HepG2 (cell line): ENCODE results near the gene WDR13. TPM values are rescaled to one million over a fixed set of nuclear protein-coding genes. Genes with fewer than 3 reads are reported as not detected.
A peak's percentile ranks its signal among the peaks of the same experiment; 100 is the strongest.

Experiments used
- ATF7-NPFF ChIP-seq: sonication (generic); formaldehyde crosslinking; IDR thresholded peaks from 2 replicates; pipeline ENCODE4 v1.8.1; 2023; ENCODE audit warnings: mild to moderate bottlenecking, low read depth, missing genetic modification reagents, moderate library complexity
- EP300 ChIP-seq, 3 experiments: sonication (generic) in 1 of 3; formaldehyde crosslinking in 1 of 3; IDR thresholded peaks; 2 replicates each; pipeline versions ENCODE4 v1.5.1 to v1.6.1; 2011 to 2020; ENCODE audit warnings: low read depth in 2 of 3, low read length in 2 of 3, borderline replicate concordance in 1 of 3, improper control_type of control experiment in 1 of 3, mild to moderate bottlenecking in 1 of 3, missing genetic modification reagents in 1 of 3, moderate library complexity in 1 of 3
- PPARG ChIP-seq: conservative IDR thresholded peaks from 2 replicates; pipeline ENCODE4 v1.6.1; 2016; ENCODE audit warnings: missing biosample characterization, missing genetic modification reagents
- SP2 ChIP-seq: sonication (generic); formaldehyde crosslinking; IDR thresholded peaks from 2 replicates; pipeline ENCODE4 v1.5.1; 2020; ENCODE audit warnings: mild to moderate bottlenecking, missing genetic modification reagents
- ZNF138 ChIP-seq: sonication (generic); formaldehyde crosslinking; IDR thresholded peaks from 2 replicates; pipeline ENCODE4 v1.5.0; 2020; ENCODE audit warnings: mild to moderate bottlenecking, low read depth, missing genetic modification reagents
- ZNF446 ChIP-seq: sonication (generic); formaldehyde crosslinking; IDR thresholded peaks from 2 replicates; pipeline ENCODE4 v1.5.0; 2020; ENCODE audit warnings: mild to moderate bottlenecking, missing genetic modification reagents
- ZNF629 ChIP-seq: sonication (generic); formaldehyde crosslinking; conservative IDR thresholded peaks from 2 replicates; pipeline ENCODE4 v1.5.0; 2020; ENCODE audit warnings: missing genetic modification reagents
- polyA plus RNA-seq, 8 experiments: library from polyadenylated mRNA; depleted of rRNA in 3 of 8; stranded (reverse) in 7 of 8; unstranded in 1 of 8; fragments of >200 nt; fragmentation: Illumina TruSeq in 4 of 8; extraction: Trizol in 4 of 8; gene quantifications; 2 replicates each; pipeline versions ENCODE4 v1.2.1 to v1.2.3, GENCODE V29; 2011 to 2016; ENCODE audit warnings: low read depth in 4 of 8, missing spikeins in 1 of 8, mixed read lengths in 1 of 8; ENCODE audit not compliant: insufficient read depth in 1 of 8
- total RNA-seq, 5 experiments: library from RNA; depleted of rRNA; stranded (reverse); fragments of >200 nt; fragmentation: Illumina TruSeq; extraction: Trizol; gene quantifications; 2 replicates each; pipeline ENCODE4 v1.2.3, GENCODE V29; 2016; ENCODE audit warnings: low read depth in 1 of 5
- TF ChIP-seq, protein P1 (sequence below): sonication (generic); formaldehyde crosslinking; IDR thresholded peaks from 2 replicates; pipeline ENCODE4 v1.5.0; 2020; ENCODE audit warnings: mild to moderate bottlenecking, missing genetic modification reagents, moderate library complexity
- TF ChIP-seq, protein P2 (sequence below): sonication (generic); formaldehyde crosslinking; IDR thresholded peaks from 2 replicates; pipeline ENCODE4 v1.8.0; 2022; ENCODE audit warnings: mild to moderate bottlenecking, missing genetic modification reagents
- TF ChIP-seq, protein P3 (sequence below): sonication (generic); formaldehyde crosslinking; IDR thresholded peaks from 2 replicates; pipeline ENCODE4 v1.4.0; 2020; ENCODE audit warnings: mild to moderate bottlenecking, missing genetic modification reagents
- TF ChIP-seq, protein P4 (sequence below): sonication (generic); formaldehyde crosslinking; IDR thresholded peaks from 2 replicates; pipeline ENCODE4 v1.5.1; 2020; ENCODE audit warnings: mild to moderate bottlenecking, missing genetic modification reagents, moderate library complexity
- TF ChIP-seq, protein P5 (sequence below), 2 experiments: fragments of 450-650 bp in 1 of 2; sonication (generic) in 1 of 2; formaldehyde crosslinking; IDR thresholded peaks; 2 replicates each; pipeline versions ENCODE4 v1.5.0 to v1.8.0; 2020 to 2022; ENCODE audit warnings: mild to moderate bottlenecking in 1 of 2, missing genetic modification reagents in 1 of 2
- TF ChIP-seq, protein P6 (sequence below): sonication (generic); formaldehyde crosslinking; IDR thresholded peaks from 2 replicates; pipeline ENCODE4 v1.4.0; 2020; ENCODE audit warnings: missing genetic modification reagents, mild to moderate bottlenecking, borderline replicate concordance

Gene WDR13
- total and polyA plus RNA-seq, 2 of the 13 experiments (the other 11 are each of a cell fraction or from before 2014, with no cell fraction given), result 28.7 to 37.1 TPM

DNA sequence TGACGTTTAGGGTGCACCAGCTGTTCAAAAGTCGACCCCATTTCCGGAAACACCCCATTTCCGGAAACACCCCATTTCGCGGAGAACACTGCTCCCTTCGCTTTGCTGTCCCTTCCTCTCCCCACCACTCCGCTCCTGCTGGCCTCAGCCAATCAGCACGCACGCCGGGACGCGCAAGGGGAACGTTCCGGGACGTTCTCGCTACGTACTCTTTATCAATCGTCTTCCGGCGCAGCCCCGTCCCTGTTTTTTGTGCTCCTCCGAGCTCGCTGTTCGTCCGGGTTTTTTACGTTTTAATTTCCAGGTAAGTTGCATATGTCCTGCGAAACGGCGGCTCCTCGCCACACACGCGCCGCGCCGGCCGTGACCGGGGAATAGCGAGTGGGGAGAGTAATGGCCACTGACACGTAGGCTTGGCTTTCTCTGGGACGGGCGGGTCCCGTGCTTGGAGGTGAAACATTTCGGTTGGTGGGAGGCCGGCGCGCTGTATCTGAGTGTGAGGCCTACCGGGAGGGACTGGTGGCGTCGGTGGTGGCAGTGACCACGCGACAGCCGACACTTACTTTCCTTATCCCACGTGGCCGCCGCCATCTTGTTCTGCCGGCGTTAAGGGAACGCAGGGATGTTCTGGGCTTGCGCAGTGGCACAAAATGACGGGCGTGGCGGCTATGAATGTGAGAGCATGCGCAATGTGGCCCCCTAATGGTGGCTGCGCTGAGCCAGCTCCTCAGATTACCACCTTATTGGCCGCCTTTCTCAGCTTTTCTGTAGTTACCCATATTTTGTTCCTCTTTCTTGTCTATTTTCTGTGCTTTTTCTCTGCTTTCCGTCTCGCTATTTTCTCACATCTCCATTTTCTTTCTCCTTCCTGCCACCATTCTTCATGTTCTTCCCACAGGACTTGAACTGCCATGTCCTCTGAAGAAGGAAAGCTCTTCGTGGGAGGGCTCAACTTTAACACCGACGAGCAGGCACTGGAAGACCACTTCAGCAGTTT is 22.7 kb upstream of the WDR13 start, which contains the start of gene RBM3 (continued):
- TF ChIP-seq, protein P1, sequence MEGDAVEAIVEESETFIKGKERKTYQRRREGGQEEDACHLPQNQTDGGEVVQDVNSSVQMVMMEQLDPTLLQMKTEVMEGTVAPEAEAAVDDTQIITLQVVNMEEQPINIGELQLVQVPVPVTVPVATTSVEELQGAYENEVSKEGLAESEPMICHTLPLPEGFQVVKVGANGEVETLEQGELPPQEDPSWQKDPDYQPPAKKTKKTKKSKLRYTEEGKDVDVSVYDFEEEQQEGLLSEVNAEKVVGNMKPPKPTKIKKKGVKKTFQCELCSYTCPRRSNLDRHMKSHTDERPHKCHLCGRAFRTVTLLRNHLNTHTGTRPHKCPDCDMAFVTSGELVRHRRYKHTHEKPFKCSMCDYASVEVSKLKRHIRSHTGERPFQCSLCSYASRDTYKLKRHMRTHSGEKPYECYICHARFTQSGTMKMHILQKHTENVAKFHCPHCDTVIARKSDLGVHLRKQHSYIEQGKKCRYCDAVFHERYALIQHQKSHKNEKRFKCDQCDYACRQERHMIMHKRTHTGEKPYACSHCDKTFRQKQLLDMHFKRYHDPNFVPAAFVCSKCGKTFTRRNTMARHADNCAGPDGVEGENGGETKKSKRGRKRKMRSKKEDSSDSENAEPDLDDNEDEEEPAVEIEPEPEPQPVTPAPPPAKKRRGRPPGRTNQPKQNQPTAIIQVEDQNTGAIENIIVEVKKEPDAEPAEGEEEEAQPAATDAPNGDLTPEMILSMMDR (CRISPR knock-in tag), result peak; percentile 56
- TF ChIP-seq ZNF629 (CRISPR knock-in tag) (no peak), ATF7-NPFF (CRISPR knock-in tag) (no peak), EP300 (IDR thresholded peaks at IDR 0.05; ENCODE audit: low read depth in 2 of 2, low read length in 2 of 2) (0 out of 4 replicates have a peak, but pooled peaks of 1 of the 2 experiments have one; percentile 6), EP300 (CRISPR knock-in tag; IDR thresholded peaks at IDR 0.05; ENCODE audit: borderline replicate concordance) (no peak), ZNF138 (CRISPR knock-in tag) (no peak), PPARG (CRISPR knock-in tag) (0 out of 2 replicates have a peak, but pooled peaks have one; percentile 13), SP2 (CRISPR knock-in tag) (0 out of 2 replicates have a peak, but pooled peaks have one; percentile 44), ZNF446 (CRISPR knock-in tag) (no peak)
- TF ChIP-seq, protein P2, sequence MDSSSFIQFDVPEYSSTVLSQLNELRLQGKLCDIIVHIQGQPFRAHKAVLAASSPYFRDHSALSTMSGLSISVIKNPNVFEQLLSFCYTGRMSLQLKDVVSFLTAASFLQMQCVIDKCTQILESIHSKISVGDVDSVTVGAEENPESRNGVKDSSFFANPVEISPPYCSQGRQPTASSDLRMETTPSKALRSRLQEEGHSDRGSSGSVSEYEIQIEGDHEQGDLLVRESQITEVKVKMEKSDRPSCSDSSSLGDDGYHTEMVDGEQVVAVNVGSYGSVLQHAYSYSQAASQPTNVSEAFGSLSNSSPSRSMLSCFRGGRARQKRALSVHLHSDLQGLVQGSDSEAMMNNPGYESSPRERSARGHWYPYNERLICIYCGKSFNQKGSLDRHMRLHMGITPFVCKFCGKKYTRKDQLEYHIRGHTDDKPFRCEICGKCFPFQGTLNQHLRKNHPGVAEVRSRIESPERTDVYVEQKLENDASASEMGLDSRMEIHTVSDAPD (CRISPR knock-in tag), result 0 out of 2 replicates have a peak, but pooled peaks have one; percentile 9
- TF ChIP-seq, protein P3, sequence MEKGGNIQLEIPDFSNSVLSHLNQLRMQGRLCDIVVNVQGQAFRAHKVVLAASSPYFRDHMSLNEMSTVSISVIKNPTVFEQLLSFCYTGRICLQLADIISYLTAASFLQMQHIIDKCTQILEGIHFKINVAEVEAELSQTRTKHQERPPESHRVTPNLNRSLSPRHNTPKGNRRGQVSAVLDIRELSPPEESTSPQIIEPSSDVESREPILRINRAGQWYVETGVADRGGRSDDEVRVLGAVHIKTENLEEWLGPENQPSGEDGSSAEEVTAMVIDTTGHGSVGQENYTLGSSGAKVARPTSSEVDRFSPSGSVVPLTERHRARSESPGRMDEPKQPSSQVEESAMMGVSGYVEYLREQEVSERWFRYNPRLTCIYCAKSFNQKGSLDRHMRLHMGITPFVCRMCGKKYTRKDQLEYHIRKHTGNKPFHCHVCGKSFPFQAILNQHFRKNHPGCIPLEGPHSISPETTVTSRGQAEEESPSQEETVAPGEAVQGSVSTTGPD, result no peak
- TF ChIP-seq, protein P4, sequence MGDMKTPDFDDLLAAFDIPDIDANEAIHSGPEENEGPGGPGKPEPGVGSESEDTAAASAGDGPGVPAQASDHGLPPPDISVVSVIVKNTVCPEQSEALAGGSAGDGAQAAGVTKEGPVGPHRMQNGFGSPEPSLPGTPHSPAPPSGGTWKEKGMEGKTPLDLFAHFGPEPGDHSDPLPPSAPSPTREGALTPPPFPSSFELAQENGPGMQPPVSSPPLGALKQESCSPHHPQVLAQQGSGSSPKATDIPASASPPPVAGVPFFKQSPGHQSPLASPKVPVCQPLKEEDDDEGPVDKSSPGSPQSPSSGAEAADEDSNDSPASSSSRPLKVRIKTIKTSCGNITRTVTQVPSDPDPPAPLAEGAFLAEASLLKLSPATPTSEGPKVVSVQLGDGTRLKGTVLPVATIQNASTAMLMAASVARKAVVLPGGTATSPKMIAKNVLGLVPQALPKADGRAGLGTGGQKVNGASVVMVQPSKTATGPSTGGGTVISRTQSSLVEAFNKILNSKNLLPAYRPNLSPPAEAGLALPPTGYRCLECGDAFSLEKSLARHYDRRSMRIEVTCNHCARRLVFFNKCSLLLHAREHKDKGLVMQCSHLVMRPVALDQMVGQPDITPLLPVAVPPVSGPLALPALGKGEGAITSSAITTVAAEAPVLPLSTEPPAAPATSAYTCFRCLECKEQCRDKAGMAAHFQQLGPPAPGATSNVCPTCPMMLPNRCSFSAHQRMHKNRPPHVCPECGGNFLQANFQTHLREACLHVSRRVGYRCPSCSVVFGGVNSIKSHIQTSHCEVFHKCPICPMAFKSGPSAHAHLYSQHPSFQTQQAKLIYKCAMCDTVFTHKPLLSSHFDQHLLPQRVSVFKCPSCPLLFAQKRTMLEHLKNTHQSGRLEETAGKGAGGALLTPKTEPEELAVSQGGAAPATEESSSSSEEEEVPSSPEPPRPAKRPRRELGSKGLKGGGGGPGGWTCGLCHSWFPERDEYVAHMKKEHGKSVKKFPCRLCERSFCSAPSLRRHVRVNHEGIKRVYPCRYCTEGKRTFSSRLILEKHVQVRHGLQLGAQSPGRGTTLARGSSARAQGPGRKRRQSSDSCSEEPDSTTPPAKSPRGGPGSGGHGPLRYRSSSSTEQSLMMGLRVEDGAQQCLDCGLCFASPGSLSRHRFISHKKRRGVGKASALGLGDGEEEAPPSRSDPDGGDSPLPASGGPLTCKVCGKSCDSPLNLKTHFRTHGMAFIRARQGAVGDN, result peak; percentile 97
- TF ChIP-seq, protein P5, sequence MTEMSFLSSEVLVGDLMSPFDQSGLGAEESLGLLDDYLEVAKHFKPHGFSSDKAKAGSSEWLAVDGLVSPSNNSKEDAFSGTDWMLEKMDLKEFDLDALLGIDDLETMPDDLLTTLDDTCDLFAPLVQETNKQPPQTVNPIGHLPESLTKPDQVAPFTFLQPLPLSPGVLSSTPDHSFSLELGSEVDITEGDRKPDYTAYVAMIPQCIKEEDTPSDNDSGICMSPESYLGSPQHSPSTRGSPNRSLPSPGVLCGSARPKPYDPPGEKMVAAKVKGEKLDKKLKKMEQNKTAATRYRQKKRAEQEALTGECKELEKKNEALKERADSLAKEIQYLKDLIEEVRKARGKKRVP (CRISPR knock-in tag; IDR thresholded peaks at IDR 0.05), result 0 out of 4 replicates have a peak, but pooled peaks of 1 of the 2 experiments have one; percentile 31
- TF ChIP-seq, protein P6, sequence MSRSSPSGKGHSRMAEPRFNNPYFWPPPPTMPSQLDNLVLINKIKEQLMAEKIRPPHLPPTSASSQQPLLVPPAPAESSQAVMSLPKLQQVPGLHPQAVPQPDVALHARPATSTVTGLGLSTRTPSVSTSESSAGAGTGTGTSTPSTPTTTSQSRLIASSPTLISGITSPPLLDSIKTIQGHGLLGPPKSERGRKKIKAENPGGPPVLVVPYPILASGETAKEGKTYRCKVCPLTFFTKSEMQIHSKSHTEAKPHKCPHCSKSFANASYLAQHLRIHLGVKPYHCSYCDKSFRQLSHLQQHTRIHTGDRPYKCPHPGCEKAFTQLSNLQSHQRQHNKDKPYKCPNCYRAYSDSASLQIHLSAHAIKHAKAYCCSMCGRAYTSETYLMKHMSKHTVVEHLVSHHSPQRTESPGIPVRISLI (CRISPR knock-in tag), result 0 out of 2 replicates have a peak, but pooled peaks have one; percentile 30
